GM19351 (cell line): ENCODE measurements around the gene PRDM8.
"Not testable (repeated sequence)": the region's sequence is repeated elsewhere in the genome, so short reads cannot be mapped to it uniquely, and the experiment has no call there.

Source experiments
- ATAC-seq: cut with Tn5 transposase; IDR thresholded peaks from one replicate; pipeline ENCODE4 v1.9.1; 2021; ENCODE audit warnings: mild to moderate bottlenecking, moderate library complexity; ENCODE audit not compliant: unreplicated experiment

PRDM8 gene

DNA sequence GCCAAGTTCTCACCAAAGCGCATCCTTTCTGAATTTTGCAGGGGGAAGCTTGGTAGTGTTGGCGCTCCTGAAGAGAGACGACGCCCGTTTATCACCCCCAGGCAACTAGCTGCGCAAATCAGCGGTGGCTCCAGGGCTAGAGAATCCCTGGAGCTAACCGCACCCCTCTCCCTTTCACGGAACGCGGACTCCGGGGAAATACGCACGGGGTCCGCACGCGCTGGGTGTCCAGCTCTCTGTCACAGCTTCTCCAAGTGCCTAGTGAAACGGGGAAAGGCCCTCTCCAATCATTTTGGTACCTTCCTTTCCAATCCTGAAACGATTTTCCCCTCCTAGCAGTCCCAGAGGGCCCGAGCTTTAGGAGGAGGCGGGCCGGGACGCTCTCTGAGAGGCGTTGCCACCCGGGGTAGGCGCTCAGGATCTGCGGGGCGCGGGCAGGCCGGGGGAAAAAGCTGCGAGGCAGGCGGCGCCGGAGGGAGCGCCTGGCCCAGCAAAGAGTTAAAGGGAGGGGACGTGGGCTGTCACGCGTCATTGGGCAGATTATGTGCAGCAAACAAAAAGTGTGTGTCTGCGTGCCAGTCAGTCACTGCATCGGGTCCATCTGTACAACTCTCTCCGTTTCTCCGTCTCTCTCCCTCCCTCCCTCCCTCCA lies at the start of gene PRDM8:
PRDM8 (plus strand) TSS at position 582 of the 652 bp plus-strand sequence. CDS start 2,578 bp downstream, outside the sequence.
- ATAC-seq, result no peak

DNA sequence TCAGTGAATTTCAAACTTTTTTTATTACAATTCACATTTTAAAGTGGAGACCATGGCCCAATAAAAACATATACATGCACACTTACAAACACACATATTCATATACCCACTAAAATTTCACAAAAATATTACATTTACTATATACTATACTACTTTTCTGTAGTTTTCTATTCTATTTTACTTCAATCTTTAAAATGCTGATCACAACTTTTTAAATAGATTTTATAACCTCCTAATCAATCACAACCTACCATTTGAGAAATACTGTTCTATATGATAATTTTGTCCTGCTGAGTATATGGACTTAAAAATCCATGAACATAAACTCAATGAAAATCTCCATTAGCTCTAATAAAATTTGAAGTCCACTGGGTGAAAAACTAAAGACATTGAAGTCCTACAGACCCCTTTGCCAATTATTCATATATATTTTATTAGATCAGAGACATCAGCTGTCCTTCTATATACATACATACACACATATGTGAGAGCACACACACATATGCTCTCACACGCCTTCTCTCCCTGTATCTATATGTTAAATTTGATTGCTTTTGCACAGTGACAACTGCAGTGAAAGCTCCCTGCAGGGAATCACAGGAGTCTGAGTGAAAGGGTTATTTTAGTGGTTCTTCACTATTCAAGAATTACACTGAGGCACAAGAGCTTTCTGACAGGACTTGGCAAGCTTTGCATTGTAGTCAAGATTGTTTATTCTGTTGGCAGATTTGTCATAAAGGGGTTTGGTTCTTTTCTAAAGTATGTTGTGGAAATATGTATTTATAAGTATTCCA lies 46.7 kb upstream of the PRDM8 start:
- ATAC-seq, result no peak

DNA sequence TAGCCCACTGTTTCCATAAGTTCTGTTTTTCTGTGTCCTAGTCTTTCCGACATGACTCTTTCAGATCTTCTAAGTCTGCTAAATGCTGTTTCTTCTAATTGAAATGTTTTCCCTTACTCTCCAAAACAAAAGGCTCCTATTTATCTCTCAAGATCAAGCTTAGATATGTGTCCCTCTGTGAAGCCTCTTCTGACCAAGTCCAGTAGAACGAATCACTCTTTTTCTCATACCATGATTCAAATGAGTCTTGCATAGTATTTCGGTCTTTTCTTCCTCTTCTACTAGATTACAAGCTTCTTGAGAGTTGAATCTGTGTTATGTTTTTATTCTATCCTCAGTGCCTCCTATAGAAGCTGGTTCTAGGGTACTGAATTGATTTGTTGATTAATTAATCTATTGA lies 45.3 kb upstream of the PRDM8 start:
- ATAC-seq, result no peak

DNA sequence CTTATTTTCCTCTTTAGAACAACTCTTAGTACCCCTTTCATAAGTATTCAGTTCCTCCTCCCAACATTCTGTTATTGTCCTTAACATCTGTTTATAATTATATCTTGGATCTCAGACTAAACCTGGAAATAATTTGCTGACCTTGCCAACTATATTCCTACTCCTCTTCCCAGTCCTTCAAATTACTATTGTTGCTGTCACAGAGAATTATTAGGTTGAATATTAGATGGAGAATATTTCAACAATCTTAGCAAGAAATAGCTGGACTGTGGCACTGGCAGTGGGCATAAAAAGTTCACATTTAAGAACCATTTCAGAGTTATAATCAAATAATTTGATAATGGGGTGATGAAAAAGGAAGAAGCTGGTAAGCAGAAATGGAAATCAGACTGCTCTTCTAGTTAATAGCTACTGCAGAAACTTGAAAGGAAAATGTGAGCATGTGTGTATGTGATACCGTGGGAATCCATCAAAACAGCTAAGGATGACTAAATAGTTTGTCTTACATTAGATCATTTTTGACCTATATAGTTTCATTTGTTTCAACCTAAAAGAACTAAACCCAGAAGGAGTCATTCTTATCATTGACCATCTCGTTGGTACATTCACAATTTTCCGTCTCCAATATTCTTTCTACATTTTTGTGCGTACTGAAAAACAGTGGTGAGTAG lies 43.3 kb upstream of the PRDM8 start:
- no peak for ATAC-seq

DNA sequence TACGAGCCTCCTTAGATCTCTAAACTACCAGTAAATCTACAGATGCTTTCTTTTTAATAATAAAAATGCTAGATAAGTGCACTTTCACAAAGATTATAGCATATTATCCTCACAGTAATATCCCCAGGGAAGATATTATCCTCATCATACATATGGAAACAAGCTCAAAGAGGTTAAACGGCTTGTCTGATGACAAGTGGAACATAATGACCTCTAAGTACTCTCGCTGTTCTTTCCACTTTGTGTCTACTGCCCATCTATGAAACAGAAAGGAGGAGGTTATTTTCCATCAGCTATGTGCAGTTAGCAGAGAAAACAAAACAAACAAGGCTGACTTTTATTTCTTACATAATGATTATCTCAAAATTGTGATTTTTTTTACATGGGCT lies 42.8 kb upstream of the PRDM8 start:
- no peak for ATAC-seq

DNA sequence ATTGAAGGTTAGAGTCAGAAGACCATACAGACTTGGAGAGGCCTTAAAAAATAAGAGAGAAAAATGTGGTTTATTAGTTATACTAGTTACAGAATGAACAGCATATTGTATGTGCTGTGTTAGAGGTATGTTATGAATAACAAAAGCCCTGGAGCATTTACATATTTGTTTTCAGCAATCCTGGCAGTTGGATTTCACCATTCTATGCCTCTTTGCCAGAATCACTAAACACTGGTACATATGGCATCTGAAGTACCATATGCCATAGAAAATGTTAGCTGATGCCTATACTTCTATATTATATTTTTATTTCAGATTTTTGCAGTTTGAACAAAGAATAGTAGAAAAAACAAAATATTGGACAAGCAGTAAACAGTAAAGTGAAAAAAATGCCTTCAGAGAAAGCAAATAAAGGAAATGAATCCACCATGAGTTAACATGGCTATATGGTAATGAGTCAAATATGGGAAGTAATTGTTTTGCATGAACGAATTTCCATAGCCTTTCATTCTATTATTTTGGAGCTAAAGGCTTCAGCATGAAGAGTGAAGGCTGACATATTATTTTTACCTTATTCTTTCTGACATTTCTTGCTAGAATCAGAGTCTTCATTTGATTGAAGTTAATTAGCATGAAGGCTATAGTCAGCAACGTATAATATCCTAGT lies 41.9 kb upstream of the PRDM8 start:
- no peak for ATAC-seq

DNA sequence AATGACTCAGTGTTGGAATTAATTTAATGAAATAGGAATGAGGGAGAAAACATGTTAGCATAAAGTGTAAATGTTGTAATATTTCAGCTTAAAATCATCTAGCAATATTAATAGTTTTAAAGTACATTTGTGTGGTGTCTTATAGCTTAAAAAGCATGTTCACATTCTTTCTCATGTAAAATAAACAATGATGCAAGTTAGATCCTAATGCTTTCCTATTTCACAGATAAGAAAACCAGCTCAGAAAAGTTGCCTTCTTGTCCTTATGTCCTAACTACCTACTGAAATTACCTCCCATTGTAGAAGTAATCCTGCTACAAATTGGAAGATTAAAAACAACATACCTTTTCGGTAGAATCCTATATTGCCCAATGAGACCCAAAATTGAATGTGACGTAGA lies 40.9 kb upstream of the PRDM8 start:
- no peak for ATAC-seq

DNA sequence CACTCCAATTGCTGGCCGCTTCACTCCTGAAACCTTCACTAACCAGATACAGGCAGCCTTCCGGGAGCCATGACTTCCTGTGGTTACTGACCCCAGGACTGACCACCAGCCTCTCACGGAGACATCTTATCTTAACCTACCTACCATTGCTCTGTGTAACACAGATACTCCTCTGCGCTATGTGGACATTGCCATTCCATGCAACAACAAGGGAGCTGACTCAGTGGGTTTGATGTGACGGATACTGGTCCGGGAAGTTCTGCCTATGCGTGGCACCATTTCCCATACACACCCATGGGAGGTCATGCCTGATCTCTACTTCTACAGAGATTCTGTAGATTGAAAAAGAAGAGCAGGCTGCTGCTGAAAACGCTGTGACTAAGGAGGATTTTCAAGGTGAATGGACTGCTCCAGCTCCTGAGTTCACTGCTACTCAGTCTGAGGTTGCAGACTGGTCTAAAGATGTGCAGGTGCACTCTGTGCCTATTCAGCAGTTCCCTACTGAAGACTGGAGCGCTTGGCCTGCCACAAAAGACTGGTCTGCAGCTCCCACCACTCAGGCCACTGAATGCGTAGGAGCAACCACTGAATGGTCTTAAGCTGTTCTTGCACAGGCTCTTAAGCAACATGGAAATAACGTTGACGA lies 35.8 kb upstream of the PRDM8 start:
- ATAC-seq, result no peak

DNA sequence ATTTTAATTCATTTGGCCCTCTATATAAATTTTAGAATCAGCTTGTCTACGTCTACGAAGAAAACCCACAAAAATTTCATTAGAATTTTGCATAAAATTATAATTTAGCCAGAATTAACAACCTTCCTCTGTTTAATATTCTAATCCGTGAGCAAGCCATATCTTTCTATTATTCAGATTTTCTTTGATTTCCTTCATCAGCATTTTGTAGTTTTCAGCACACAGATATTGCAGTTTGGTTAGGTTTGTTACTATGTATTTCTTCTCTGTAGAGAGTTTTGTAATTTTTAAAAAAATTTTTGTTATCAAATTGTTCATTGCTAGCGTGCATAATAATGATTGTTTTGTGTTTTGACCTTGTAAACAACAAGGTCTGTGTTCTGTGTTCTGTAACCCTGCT lies 34.9 kb upstream of the PRDM8 start:
- ATAC-seq, result no peak

DNA sequence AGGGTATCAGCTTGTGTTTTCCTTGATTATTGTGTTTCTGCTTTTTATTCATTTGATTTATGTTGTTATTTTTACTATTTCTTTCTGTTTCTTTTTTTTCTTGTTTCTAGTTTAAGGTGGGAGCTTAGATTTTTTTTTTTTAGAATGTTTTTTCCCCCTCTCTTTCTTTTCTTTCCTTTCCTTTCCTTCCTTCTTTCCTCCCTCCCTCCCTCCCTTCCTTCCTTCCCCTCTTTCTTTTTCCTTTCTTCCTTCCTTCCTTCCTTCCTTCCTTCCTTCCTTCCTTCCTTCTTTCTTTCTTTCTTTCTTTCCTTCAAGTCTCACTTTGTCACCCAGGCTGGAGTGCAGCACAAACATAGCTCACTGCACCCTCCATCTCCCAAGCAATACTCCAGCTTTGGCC lies 31.4 kb upstream of the PRDM8 start:
- ATAC-seq, result no peak

DNA sequence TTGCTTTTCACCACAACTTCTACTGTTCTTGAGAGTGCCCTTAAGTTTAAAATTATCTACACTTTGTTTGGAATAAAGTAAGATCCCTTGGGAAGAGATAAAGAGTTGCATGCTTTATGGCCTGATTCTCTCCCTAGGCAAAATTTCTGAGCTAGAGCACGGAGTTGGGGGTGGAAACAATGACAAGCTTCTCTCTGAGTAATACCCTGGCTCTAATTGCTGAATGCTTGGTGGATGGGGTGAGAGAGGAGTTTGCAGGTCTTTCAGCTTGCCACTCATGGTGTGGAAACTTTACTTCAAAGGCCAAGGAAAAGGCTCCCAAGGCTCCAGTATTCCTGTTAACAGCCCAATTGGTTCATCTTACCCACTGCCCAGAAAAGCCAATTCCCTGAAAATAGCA lies 26.1 kb upstream of the PRDM8 start:
- ATAC-seq, result no peak

DNA sequence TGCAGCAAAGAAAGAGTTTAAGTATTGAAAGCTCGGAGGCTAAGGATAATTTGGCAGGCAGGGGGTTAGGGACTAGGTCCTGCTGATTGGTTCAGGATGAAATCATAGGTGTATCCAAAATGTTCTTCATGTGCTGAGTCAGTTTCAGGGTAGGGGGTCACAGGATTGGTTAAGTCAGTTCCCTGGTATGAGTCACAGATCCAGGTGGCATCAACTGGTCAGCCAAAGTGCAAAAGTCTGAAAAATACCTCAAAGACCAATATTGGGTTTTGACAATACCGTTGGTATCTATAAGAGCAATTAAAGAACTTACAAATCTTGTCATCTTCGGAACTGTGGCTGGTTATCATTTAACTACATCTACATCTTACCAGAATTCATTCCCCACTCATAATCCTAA lies 25.6 kb upstream of the PRDM8 start:
- ATAC-seq, result no peak

DNA sequence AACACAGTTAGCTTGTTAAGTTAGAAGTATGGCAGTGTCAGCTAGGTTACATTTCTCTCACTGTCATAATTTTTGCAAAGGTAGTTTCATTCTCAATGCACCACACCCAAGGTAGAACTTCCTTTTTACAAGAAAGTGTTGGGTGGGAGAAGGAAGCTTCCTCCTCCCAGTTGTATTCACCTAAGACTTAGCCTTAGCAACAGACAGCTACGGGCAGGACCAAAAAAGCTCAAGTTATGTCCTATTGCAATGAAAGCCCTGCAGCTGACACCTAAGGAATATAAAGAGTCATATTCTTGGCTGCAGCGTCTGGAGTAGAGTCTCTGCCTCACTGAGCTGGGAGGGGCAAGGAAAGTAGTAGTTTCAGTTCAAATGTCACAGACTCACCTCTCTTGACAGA lies 25.1 kb upstream of the PRDM8 start:
- ATAC-seq, result peak; percentile 73

DNA sequence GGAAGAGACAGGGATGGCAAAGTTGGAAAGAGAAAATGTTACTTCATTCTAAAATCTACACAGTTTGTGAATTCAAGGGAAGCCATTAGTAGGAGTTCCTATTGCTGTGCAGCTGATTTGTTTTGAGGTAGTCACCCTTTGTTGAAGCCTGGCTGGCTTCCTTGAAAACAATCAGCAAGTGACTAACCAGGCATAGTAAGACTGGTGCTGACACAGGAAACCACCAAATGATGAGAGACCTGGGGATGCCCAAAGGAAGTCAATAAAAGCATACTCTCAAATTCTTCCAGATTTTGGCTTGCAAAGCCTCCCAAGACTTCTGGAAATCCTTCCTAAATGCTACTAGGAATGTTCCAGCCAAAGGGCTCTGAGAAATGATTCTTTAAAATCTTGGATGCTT lies 23.9 kb upstream of the PRDM8 start:
- peak; percentile 70 for ATAC-seq

DNA sequence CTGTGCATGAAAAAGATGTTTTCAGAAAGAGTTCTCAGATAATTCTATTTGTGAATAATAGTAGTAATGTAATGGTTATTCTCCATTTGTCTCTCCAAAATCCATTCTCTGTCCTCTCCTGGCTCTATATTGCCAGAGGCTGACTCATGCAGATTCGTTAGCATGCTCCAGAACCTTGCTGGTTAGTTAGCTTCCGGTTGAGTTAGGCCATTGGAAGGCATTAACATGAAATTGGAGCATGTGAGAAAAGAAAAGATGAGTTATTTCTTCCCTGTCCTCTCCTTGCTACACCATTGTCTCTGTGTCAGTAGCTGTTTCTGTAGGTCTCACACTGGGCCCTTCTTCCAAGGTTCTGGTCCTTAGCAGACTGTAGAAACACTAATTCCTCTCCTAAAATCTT lies 23.5 kb upstream of the PRDM8 start:
- no peak for ATAC-seq

DNA sequence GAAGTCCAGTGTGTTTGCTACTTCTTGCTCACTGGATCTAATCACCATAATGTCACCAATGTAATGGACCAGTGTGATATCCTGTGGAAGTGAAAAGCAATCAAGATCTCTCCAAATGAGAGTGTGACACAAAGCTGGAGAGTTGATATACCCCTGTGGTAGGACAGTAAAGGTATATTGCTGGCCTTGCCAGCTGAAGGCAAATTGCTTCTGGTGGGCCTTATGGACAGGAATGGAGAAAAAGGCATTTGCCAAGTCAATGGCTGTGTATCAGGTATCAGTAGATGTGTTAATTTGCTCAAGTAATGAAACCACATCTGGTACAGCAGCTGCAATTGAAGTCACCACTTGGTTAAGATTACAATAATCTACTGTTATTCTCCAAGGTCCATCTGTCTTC lies 19.5 kb upstream of the PRDM8 start:
- not testable (repeated sequence) for ATAC-seq

DNA sequence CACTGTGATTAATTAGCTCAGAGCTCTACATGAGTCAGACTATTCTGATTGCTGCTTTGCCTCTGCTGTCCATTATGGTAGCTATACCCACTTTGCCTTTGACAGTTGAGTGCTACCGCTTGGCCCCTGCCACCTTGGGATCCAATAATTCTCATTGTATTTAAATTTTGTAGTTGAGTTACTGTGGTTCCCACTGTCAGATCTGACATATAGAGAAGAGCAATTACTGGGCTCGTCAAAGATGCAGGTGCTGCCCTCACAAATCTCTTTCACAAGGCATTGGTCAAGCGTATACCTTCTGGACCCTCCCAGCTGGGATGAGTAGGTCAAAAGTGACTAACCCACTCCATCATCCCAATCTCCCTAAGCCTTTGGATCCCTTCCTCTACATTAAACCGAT lies 18.3 kb upstream of the PRDM8 start:
- ATAC-seq, result no peak

DNA sequence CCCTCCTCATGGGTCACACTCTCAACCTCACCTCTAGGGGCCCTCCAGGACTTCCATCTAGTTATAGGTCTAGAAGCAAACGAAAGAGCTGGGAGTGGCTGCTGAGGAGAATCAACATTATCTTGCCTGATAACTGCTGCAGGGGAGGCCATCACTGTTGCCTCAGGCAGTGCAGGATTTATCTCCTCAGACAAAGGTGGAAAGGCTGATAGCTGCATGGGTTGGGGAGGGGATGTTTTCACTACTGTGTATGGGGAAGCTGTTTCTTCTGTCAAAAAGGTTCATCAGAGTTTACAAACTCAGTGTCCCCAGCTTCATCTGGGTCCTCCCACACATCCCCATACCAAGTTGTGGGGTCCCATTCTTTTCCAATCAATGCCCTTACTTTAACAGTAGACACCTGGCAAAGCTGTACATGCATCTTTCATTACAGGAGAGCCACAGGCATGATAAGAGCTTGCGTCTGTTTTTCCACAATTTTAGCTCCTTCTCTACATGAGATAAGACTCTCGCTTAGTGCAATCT lies 17.6 kb upstream of the PRDM8 start:
- no peak for ATAC-seq

DNA sequence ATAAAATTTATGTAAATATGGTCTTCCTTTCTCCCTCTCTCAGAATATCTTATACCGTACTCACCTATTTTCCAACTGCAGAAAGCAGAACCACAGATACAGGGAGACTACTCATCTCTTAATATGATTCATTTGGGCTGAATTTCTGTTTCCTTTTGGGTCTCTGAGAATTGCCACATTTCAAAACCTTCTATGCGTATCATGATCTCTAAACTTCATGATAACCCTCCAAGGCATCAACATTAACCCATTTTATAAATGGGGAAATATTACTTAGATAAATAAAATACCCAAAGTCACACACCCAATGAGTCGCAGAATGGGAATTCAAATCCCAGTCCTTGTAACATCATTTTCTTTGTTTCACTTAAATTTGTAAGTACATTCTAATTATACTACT lies 16.6 kb upstream of the PRDM8 start:
- no peak for ATAC-seq

DNA sequence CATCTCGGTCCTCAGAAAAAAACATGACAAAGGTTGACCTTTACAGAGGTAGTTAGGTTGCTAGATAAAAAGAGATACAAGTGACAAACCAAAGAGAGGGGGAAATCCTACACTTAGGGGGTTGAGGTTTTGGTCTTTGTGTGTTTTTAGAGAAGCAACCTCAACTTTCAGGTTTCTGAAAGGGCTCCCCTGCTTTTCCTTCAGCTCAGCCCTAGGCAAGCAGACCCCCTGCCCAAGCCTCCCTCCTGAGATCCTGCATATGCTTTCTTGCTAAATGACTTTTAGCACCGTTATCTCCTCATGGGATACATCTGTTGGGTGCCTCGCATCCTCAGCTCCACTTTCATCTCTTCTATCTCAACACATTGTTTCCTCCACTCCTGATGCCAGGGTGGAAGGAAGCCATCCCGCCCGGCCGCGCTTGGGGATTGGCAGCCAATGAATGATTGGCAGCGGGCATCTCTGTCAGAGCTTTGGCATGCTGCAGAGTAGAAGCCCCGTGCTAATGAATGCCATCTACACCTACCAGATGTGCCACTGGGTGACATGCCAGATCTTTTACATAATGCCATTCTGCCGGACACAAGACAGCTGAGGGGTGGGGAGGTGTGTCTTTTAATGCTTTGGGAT lies 15.0 kb upstream of the PRDM8 start:
- peak; percentile 32 for ATAC-seq
